HG03575 (cell line): Measurements from ENCODE around the gene C3orf85.

Experiments
- ATAC-seq: cut with Tn5 transposase; IDR thresholded peaks from one replicate; pipeline ENCODE4 v1.9.1; 2021; ENCODE audit not compliant: unreplicated experiment, insufficient number of reproducible peaks, low FRiP score; ENCODE audit errors: extremely low read depth

Gene C3orf85

DNA sequence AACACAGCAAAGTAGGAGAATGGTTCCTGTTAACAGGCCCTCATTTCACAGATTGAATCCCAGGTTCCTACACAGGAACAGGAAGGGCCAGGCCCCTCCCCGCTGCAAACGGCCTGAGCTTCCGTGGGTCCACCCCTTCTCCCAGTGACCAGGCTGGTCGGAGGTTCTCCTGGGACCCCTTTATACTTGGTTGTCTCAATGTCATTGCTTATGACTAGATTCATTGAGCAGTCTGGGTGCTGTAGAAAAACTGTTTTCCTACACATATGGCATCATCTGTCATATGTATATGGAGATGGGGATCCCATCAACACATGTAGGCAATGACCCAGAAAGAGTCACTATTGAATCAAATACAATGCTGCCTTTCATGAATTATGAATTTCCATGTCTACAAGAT lies 3.8 kb downstream of the C3orf85 start:
- ATAC-seq: no peak

DNA sequence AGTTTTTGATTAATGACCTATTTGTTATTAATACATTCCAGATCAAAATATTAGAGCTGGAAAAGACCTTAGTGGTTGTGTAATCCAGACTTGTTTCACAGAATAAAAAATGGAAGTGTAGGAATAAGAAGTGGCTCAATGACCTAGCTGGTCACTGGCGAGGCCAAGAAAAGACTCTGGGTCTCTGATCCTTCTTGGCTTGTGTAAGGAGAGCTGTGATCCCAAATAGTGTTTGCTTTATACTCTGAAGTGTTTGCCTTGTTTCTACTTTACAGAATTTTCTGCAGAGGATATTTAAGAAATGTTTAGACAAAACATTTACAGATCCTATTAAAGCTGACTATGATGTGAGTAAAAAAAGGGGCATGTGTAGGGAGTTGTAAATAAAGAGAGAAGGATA lies 7.1 kb downstream of the C3orf85 start:
- ATAC-seq: no peak

GRCh38 chr3:109149078-109149477 lies 12.6 kb downstream of the C3orf85 start:
- no peak for ATAC-seq

DNA sequence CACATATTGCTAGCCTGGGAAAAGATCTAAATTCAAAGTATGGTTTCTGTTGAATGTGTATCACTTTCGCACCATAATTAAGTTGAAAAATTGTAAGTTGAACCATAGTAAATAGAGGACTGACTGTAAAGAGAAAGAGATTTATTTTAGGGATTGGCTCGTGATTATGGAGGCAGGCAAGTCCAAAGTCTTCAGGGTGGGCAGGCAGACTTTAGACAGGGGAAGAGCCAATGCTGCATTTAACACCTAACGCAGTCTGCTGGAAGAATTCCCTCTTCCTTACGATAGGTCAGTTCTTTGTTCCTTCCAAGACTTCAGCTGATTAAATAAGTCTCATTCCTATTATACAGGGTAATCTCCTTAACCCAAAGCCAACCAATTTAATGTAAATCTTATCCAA lies 15.8 kb downstream of the C3orf85 start:
- no peak for ATAC-seq

GRCh38 chr3:109154979-109155378 lies 18.5 kb downstream of the C3orf85 start:
- no peak for ATAC-seq

DNA sequence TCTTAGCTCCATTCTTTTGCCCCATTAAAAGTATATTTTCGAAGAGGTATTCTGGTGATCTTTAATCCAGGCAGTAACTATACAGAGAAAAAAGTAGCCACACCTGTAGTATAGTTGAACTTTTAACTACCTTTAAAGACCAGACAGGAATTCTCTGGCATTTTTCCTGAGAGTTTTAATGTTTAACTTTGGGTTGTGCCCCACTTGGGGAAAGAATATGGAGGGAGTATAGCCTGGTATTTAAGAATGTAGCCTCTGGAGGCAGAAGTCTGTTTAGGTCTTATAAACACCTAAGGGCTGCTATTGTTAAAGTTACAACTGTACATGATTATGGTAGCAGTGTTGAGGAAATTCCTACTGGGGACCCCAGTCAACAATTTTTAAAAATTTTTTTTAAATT lies 19.3 kb downstream of the C3orf85 start:
- no peak for ATAC-seq

DNA sequence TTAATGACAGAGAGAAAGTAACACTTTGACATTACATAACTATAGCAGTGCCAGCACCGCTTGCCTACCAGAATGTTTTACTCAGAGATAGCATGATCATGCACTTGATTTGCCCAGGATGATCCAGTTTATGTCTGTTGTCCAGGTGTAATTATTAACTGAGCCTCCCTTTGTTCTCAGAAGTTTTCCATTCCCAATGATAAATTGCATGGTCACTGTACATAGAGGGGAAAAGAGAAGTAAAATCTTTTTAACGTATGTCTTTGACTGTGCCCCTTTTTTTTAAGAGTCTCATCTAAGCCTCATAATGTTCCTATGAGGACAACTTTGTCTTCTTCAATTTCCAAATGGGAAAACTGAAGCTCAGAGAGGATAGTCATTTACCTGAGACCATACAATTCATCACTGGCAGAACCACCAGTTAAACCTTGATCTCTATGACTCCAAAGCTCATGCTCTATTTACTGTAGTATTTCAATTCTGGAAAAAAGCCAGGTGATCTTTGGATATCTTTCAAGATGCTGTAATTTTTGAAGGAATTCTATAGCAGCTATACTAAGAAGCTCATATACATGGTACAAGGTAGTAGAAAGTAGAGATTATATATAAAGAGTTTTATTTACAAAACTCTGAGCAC lies 25.1 kb downstream of the C3orf85 start:
- no peak for ATAC-seq

DNA sequence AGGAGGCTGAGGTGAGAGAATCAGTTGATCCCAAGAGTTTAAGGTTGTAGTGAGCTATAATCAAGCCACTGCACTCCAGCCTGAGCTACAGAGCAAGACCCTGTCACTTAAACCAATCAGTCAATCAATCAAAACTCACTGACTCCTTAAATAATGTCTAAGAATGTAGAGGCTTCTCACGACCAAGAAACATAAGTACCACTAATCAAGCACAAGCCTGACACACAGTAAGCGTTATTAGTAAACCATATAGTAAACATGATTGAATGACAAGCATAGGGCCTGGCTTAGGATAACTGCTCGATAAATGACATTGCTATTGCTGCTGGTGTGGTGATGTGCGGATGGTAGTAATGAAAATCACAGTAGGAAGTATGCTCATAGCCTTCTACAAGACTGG lies 29.4 kb downstream of the C3orf85 start:
- no peak for ATAC-seq

GRCh38 chr3:109171479-109171878 lies 35.0 kb downstream of the C3orf85 start:
- no peak for ATAC-seq

DNA sequence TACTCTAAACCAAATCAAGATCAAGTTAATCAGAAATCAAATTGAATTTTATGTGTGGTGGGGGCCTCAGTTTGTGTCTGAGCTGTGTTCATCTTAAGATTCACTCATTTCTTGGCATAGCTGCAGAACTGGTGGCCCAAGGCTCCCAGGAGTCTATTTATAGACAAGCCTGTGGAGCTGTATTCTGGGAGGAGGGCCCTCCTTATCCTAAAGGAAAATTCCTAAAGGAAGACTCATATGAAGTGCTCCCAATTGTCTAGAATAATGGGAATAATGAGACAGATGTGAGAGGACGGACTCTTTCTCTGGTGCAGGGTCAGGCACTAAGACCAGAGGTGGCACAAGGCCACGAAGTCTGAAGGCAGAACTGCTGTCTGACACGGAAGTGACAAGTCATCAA lies 38.9 kb downstream of the C3orf85 start:
- no peak for ATAC-seq

DNA sequence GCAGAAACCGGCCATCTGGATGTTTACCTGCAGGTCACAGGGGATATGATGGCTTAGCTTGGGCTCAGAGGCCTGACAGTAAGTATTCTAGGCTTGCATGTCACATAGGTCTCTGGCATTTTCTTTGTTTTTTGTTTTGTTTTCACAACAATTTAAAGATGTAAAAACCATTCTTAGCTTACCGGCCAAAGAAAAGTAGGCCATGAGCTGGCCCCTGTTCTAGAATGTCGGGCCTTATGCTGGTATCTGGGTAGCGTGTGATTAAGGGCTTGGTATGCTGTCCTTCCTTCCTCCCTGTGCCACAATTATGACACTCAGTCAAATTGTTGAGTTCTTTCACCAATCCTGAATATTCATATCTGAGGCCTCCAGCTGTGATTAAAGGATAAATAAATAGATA lies 40.2 kb downstream of the C3orf85 start:
- no peak for ATAC-seq

DNA sequence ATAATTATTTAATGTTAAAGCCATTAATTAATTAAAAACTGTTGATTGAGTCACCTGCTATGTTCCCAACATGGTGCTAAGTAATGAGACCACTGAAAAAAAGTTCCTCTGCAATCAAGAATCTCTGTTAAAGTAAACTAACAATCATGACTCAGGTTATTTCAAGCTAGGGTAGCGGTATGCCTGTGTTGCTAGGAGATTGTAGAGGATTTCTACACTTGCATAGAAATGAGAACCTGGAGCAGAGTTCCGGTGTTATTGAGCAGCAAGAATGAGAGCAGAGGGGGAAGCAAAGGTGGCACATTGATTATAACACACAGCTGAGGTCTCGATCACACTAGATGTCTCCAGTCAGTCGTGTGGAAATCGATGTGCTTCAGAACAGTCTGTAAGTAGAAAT lies 41.4 kb downstream of the C3orf85 start:
- no peak for ATAC-seq

DNA sequence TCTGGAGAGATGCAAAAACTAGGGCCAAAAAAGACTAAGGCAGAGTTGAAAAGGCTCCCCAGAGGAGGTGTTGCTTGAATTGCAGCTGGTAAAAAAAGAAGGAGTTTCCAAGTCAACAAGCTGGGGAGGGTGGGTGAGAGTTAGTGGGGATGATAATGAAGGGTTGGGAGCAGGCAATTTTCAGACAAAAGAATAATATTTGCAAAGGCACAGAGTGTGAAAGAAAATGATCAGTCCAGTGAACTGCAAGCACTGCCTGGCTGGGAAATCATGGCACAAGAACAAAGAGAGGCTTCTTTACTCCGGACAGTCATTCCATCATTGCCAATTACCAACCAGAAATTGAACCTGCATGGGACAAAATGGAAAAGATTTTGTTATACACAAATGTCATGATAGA lies 42.2 kb downstream of the C3orf85 start:
- no peak for ATAC-seq

GRCh38 chr3:109184726-109185125 lies 48.2 kb downstream of the C3orf85 start:
- ATAC-seq: no peak

DNA sequence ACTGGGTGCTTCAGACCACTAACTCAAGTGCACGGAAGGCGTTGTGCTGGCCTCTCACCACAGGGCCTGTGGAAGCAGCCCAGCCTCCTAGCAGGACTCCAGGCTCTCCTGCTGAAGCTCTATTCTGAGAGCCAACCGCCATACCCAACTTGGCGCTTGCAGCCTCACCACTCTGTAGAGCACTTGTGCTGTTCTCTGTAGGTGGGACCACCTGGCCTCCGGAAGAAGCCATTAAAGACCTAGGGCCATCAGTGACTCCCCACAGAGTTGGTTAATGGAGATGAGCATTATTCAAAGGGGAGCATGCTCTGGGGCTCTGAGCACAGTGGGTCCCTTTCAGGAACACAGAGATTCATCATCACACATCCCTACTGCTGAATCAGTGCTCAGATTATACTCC lies 50.9 kb downstream of the C3orf85 start:
- ATAC-seq: no peak

- no peak for ATAC-seq
Measured at GRCh38 chr3:109188741-109189140, 52.2 kb downstream of the C3orf85 start.

DNA sequence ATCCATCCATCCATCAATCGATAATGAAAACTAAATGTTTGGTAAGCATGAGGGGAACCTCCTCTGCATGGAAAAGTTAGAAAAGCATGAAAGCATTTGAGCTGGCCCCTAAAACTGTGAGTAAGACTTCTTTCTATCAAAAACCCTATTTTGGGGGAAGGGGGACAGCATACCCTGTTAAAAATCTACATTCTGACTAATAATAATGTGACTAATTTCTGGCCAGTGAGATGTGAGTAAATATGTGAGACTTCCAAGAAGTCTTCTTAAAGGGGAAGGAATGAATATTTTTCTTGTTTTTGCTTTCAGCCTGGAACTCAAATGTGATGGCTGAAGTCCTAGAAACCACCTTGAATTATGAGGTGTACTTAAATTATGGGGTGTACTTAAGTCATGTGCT lies 54.9 kb downstream of the C3orf85 start:
- no peak for ATAC-seq

DNA sequence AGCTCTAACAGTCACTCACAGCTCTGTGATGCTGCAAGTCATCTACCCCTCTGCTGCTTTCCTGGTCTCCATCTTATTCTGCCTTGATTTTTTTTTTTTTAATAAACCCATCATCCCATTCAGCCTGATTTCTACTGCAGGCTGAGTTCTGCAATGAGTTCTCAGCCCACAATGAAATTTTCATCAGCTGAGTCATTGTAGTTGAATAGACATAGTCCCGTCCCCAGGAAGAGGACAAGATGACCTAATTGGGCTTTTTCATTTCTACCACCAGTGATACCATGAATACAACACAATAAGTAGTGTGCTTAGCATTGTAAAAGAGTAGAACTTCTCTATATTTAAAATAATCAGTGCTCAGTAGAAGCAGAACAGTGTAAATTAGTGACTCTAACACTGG lies 59.3 kb downstream of the C3orf85 start:
- ATAC-seq: no peak
